Esophagus muscularis mucosa (tissue), 3 donors: Measurements from ENCODE around the gene SUN1.

Experiments used
- POLR2A ChIP-seq: fragments of 450-650 bp; IDR thresholded peaks from one replicate; pipeline ENCODE4 v1.6.1; 2017; ENCODE audit warnings: antibody characterized with exemption, moderate library complexity, mild to moderate bottlenecking, low read depth
- POLR2AphosphoS5 ChIP-seq, 2 donors: sonication (generic); formaldehyde crosslinking; IDR thresholded peaks; one replicate each; pipeline ENCODE4 v1.6.1; 2017; ENCODE audit warnings: antibody characterized with exemption in 2 of 2
- TF ChIP-seq, protein P1 (sequence below), 3 experiments: fragments of 200-600 bp in 2 of 3; fragments of 450-650 bp in 1 of 3; sonication (generic) in 2 of 3; IDR thresholded peaks; one replicate each; pipeline ENCODE4 v1.5.1; 2017 to 2019; ENCODE audit warnings: antibody characterized with exemption in 3 of 3, mild to moderate bottlenecking in 2 of 3, moderate library complexity in 1 of 3

DNA sequence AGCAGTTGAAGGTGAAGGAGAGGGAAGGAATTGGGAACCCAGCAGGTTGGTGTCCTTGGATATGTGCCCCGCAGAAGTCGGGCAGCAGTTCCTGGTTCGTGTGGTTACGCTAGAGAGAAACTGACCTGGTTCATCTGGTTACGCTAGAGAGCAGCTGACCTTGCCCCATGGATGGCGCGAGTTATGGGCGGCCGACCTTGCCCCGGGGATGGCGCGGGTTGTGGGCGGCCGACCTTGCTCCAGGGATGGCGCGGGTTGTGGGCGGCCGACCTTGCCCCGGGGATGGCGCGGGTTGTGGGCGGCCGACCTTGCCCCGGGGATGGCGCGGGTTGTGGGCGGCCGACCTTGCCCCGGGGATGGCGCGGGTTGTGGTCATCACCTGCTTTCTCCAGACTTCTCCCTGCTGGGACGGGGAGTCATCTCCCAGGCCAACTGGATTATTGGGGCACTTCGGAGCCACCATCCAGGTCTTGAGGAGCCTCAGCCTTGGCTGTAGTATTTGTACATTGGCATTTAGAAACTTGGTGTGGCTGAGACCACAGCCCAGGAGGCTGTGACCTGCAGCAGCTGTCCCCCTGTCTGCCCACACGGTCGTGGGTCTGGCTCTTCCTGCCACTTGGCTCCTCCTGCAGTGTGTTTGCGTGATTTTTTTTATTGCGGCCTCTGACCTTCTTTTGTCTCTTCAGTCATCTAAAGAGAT, 50.2 kb downstream of the SUN1 start:
- TF ChIP-seq POLR2A (no peak), POLR2AphosphoS5 (IDR thresholded peaks at IDR 0.05) (no peak)
- TF ChIP-seq, protein P1, sequence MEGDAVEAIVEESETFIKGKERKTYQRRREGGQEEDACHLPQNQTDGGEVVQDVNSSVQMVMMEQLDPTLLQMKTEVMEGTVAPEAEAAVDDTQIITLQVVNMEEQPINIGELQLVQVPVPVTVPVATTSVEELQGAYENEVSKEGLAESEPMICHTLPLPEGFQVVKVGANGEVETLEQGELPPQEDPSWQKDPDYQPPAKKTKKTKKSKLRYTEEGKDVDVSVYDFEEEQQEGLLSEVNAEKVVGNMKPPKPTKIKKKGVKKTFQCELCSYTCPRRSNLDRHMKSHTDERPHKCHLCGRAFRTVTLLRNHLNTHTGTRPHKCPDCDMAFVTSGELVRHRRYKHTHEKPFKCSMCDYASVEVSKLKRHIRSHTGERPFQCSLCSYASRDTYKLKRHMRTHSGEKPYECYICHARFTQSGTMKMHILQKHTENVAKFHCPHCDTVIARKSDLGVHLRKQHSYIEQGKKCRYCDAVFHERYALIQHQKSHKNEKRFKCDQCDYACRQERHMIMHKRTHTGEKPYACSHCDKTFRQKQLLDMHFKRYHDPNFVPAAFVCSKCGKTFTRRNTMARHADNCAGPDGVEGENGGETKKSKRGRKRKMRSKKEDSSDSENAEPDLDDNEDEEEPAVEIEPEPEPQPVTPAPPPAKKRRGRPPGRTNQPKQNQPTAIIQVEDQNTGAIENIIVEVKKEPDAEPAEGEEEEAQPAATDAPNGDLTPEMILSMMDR (IDR thresholded peaks at IDR 0.05) = no peak
